C1 segment of cervical spinal cord (tissue), 14 donors: ENCODE measurements around the gene COL13A1.

Experiments used
- DNase-seq, 14 donors: peaks; one replicate each; lab custom pipeline; 2025; lab: John Stamatoyannopoulos, UW

COL13A1 gene

DNA sequence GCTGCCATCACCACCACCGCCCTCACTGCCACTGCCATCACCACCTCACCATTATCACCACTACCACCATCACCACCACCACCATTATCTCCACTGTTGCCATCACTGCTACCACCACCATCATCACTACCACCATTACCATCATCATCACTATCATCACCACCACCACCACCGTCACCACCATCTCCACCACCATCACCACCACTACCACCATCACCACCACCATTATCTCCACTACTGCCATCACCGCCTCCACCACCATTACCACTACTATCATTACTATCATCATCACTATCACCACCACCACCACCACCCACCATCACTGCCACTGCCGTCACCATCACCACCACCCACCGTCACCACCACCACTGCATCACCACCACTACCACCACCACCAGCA lies 9.9 kb upstream of the COL13A1 start:
- DNase-seq: no peak

DNA sequence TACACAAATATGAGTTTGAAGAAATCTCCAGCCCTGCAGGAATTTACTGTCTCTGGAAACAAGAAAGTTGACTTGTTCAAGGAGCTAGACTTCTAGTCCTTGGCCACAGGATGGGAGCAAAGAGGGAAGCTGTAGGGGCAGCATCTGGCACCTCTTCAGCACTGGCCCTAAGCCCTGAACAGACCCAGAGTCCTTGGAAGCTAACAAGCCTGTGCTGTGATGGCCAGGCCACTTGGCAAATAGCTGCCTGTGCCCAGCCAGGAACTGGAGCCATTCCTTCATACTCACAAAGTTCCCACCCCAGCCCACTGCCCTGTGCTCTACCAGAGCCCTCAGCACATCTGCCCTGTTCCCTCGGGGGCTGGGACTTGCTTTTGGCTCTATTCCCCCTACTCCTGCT lies 9.4 kb upstream of the COL13A1 start:
- DNase-seq: peak in 2 of 14 donors; percentile 28 to 36

DNA sequence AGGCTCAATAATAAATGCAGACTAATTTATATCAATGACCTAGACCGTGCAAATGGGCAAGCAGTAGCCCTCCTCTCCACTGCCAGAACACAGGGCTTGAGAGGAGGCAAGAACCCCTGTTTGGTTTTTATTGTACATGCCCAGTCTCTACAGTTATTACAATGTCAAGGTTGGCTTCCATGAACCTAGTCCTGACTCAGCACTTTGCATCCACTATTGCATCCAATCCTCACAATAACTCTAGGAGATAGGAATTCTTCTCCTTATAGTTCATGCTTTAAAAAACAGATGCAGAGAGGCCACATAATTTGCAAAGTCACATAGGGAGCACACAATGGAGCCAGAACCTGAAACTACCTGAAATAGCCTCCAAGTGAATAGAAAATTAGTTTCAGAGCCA lies 7.0 kb upstream of the COL13A1 start:
- no peak for DNase-seq

DNA sequence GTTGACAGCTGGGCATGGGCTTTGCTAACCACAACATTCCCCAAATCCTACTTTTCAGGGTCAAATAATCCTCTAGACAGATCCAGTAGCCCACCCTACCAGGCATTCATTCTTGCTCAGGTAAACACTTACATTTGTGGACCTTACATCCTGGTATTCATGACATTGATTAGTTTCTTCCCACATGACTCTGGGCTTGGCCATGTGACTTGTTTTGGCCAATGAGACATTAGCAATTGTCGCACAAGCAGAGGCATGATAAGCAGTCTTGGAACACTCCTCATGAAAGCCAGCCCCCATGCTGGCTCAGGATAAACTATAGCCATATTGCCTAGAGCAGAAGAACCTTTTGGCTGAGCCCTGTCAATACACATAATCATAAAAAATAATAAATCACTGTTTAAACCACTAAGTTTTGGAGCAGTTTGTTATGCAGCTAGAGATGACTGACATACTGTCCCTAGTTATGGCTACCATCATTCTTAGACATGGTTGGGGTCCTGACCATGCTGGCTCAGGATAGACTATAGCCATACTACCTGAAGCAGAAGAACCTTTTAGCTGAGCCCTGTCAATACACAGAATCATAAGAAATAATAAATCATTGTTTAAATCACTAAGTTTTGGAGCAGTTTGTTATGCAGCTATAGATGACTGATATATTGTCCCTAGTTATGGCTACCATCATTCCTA lies 6.3 kb upstream of the COL13A1 start:
- no peak for DNase-seq

DNA sequence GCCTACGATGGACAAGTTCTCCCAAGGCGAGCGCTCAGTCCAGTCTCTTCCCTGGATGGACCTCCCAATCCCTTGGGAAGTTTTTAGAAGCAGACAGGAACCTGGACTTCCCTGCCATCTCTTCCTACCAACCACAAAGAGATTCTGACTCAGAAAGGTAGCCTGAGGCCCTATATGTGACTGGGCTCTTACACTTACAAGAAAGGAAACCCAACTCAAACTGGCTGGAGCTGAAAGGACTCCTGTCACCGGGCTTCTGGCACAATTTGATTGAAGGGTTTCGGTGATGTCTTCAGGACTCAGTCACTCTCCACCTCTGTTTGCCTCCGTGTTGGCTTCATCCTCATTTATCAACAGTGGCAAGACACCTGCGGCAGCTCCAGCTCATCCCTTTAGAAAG lies 3.7 kb upstream of the COL13A1 start:
- DNase-seq: no peak

DNA sequence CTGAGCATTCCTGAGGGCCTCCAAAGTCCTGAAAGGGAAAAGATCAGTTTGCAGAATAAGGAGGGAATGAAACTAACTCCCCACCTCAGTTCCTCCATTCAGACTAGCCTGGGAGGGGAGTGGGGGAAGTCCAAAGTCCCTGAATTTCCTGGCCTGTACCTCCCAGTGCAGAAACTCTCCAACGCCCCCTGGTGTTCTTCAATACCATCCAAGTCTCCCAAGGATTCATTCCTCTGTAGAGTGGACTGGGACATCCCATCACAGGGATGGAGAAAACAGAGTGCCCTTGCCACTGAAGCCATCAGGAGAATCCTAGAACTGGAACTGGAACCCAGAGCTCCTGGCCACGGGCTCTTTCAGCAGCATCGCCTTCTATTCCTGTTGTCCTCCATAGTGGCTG lies 1.6 kb upstream of the COL13A1 start:
- peak in 5 of 14 donors; percentile 3 to 28 (median 13) for DNase-seq

DNA sequence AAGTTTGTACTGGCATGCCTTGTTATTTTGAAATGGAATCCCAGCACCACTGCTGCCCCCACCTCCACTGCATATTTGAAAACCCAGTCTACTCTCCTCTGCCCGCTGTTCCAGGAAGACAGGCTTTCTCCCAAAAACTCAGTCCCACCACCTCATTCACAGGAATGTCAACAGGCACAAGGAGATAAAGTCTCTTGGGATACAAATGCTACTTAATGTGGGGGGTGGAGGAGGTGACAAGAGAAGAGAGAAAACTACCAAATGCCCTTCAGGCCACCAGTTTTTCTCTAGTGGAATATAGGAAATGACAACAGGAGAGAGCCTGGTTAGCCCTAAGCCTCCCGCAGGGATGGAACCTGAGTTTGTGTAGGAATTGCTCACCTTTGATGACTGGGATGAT lies 1.0 kb upstream of the COL13A1 start:
- no peak for DNase-seq

DNA sequence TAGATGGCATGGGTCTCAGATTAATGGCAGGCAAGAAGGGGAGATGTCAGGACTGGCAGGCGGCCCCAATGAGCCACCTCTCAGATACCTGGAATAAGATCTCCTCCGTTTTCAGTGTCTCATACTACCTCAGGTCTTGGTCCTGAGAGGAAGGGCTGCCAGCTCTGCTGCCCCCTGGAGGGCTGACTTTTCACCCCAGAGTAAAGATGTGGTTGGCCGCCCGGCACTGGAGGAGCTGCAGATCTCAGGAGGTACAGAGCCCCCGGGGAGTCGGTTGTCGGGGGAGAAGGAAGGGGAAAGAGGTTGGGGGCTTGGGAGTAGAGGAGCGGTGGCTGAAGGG lies 642 bp upstream of the COL13A1 start:
- DNase-seq: no peak

DNA sequence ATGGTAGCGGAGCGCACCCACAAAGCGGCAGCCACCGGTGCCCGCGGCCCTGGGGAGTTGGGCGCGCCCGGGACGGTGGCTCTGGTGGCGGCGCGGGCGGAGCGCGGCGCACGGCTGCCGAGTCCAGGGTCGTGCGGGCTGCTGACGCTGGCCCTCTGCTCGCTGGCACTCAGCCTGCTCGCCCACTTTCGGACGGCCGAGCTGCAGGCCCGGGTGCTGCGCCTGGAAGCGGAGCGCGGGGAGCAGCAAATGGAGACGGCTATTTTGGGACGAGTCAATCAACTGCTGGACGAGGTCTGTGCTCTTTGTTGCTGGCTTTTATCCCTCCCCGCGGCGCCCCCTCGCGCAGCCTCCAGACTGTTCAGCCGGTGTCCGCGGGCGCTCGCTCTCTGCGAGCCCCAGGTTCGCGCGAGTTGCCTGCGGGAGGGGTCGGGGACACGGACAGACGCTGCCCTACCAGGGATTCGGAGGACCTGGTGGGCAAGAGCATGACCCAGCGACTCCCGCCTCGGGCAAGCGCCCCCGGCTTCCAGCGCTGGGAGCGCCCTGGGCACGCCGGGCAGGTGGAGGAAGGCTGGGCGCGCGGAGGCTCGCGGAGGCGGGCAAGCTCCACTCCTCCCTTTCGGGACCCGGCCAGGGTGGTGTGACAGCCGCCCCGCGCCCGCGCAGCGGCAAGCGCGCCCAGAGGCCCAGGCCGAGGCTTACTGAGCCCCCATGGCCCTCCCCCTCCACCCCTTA lies 887 bp downstream of the COL13A1 start:
- DNase-seq: peak in 2 of 14 donors; percentile 21 to 78

DNA sequence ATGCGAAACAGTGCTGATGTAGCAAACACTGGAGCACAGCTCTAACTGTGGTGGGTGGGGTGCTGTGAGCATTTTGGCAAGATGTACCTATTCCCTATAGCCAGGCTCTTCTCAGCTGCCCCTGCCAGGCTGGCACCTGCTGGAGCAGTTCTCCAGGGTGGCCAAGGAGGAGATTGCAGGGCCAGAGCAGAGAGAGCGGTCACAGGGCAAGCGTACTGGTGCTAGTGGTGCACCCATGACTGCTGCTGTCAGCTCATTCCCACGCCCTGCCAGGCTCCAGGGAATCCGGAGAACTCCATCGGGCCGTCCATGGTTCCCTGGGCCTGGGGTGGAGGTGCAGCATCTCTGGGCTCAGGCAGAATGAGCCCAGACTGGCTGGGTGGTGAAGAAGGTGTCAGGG lies 2.1 kb downstream of the COL13A1 start:
- DNase-seq: peak in 1 of 14 donors; percentile 71

DNA sequence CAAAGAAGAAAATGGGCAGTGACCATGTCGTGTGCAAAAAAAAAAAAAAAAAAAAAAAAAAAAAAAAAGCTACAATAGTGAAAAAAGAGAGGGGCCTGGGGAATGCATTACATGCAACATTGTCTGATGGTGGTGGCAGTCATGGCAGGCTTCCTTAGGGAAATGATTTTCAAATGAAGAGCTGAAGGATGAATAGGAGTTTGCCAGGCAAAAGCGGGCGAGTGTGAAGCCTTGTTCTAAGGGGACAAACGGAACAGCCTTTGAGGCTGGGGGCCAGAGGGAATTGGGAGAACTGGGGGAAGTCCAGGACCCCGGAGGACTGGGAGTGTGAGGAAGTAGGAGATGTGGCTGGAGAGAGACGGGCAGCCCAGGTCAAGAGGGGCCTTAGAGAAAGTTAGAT lies 3.1 kb downstream of the COL13A1 start:
- no peak for DNase-seq

DNA sequence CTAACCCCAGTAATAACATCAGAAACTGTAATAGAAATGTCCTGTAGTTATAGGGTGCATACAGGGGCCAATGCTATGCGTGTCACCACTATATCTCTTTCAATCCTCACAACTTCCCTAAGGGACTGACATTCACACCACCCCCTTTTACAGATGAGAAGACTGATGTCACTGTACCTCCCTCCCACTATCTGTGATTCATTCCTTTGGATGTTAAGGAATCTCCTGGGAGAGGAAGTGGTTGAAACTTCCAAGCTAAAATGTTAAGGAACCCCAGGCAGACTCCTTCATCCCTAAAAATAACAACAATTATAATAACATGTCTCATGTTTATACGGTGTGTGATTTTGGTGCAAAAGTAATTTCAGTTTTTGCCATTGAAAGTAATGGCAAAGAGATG lies 5.4 kb downstream of the COL13A1 start:
- no peak for DNase-seq

DNA sequence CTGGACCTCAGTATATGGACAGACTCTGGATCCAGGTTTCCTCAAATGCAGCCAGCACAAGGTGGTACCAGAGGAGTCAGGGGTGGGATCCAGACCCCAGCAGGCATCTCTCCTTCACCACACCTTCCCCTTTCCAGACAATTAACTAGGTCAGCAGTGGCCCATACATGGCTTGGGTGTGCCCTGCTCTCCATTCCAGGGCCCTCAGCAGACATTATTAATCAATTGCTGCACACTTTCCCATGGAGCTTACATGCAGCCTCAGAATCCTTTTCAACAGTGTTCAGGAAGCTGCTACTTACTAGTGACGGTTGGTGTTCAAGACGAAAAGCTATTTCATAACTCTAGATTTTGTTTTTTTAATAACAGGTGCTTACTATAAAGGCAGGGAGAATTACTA lies 6.0 kb downstream of the COL13A1 start:
- no peak for DNase-seq

DNA sequence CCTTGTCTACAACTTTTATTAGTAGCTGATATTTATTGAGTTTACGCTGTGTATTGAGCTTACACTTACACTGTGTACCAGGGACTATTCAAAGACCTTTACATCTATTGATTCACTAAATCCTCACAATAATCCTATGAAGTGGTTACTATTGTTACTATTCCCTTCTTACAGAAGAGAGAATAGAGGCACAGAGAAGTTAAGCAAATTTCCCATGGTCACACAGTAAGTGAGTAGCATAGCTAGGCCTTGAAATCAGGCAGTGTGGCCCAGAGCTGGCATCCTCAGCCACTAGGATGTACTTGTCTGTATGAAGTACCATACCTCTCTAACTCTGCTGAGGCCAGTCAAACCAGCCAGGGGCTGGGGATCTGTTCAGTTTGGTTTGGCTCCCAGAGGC lies 7.6 kb downstream of the COL13A1 start:
- DNase-seq: no peak

DNA sequence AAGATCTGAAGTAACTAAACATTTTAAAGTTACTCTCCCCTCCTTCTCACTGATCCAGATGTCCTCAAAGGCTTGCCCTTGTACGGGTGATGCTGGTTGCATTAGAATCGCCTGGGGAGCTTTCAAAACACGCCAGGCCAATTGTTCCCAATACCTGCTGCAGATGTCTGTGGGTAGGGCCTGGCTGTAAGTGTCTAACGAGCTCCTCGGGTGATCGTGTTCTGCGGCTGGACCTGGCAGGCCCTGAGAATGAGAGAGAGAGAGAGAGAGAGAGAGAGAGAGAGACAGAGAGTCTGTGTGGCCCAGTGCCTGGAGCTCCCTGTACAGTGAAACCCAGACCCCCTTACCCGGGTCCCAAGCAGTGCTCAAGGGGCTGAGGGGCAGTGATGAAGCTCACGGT lies 8.4 kb downstream of the COL13A1 start:
- DNase-seq: no peak

DNA sequence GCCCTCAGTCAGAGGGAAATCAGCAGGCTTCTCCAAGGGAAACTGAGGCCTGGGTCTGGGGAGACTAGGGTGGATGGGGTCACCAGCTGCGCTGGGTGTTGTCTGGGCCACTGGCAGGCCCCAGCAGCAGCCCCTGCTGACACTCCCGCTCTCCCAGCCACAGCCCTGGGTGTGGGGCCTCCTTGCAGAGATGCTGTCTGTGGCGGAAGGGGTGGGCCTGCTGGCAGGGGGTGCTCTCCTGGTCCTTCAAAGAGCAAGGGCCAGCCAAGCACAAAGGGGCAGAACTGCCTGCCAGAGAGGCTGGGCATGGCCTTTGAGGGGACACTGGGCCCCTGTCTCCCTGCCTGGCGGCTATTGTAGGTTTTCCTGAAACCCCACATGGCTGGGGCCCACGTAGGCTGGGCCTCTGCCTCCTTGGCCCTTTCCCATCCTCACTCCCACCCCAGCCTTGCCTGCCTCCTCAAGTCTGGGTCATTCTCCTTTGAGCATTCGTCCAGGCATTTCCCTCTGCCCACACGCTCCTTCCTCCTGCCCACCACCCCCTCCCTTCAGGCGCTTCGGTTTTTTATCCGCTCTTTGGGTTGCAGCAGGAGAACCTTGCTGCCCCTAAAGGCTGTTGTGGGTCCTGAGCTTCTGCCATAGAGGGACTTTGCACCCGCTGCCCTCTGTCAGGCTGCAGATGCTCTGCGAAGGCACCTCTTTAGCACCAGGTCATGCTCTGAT lies 9.1 kb downstream of the COL13A1 start:
- peak in 1 of 14 donors; percentile 34 for DNase-seq

DNA sequence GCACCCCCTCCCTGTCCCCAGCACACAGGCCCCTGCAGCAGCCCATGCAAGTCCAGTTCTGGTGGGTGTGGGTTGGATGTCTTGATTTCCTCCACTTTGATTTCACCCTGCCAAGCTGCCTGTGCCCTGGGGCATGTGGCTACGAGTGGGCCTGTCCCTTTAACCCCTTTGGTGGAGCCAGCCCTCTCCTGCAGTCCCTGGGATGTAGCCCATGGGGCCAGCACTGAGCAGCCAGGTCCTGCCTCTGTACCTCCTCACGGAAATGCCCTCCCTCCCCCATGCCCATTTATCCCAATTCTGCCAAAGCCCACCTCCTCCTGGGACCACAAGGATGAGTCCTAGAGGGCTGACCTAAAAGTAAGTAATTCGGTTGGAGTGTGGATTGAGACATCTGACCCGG lies 11.9 kb downstream of the COL13A1 start:
- no peak for DNase-seq

DNA sequence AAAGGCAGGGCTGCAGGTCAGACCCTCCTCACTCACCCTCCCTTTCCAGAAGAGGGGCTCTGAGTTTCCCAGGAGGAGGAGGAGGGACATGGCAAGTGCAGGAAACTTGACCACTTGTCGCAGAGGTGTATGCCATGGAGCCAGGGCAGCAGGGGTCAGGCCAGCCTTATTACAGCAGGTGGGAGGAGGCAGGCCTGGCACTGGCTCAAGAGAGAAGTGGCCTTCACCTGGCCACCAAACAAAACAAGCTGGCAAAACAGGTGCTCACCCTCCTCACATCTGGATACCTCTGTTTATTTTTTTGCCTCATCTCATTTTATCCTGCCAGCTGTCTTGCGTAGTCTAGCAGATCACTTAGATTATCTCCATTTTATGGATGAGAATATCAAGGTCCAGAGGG lies 12.5 kb downstream of the COL13A1 start:
- no peak for DNase-seq

DNA sequence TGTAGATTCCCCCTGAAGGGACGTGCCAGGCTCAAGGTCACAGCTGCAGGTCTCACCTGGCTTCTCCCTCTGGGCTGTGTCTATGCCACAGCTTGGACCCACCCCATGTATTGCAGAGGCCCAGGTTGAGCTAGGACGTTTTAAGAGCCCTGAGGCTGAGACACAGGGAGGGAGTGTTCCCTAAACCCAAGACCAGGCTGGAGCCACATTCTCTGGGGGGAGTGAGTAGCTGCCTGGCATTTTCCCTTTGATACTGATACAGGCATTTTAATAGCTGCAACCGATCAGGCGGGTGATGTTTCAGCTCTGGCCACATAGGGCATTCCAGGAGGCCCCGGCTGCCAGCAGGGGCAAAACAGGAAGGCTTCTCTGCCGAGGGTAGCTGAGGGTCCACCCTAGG lies 13.4 kb downstream of the COL13A1 start:
- DNase-seq: no peak

DNA sequence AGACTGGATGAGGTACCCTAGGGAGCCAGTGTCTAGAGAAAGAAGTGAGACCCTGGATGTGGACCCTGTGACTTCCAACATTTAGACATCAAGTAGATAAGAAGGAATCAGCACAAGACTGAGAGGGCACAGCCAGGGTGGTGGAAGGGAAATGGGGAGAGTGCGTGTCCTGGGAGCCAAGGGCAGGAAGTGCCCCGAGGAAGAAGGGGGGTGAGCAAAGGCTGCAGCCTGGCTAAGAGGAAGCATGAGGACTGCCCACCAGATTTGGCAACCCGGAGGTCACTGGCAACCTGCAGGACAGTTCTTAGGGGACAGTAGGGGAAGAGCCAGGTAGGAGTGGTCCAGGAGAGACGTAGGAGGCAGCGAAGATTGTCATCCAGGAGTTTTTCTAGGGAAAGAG lies 14.8 kb downstream of the COL13A1 start:
- no peak for DNase-seq

DNA sequence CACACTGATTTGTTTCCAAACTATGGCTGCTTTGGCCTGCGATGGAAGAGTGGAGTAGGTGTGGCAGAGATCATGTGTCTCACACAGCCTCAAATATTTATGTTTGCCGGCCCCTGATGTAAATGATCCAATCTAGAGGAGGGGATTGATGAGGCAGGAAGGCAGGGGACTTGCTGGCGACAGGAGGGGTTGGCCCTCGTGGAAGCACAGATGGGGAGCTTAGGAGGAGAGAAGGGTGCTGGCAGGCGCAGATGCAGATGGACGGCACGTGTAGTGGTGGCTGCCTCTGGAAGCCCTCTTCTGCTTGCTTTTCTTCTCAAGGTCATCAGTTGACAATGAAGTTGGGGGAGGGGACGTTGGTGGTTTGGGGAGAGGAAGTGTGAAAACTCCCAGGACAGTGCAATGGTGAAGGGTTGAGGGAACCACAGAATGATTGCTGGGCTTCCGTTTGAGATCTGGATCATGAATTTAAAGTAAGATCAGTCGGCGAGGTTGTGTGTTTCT lies 15.4 kb downstream of the COL13A1 start:
- no peak for DNase-seq

DNA sequence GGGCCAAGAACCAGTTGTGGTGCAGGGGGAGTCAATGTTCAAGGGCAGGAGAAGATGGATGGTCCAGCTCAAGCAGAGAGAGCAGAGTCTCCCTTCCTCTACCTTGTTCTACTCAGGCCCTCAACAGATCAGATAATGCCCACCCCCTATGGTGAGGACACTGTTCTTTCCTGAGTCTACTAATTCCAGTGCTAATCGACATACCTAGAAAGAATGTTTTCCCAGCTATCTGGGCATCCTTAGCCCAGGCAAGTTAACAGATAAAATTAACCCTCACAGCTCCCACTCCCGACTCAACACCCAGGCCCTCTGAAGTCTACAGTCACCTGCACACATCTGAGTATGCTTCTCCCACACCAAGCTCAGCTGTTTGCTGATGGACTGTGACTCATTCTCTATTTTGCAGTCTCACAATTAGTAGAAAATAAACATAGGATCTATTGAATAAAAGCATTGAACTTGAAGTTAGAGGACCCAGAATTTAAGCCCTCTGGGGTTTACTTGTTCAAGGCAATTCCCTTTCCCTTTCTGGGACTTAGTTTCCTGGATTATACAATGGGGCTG lies 17.1 kb downstream of the COL13A1 start:
- no peak for DNase-seq
